HG03457 (cell line): ENCODE data around the gene AIDA.
A peak's percentile ranks its signal among the peaks of the same experiment; 100 is the strongest.

Experiments used
- ATAC-seq: cut with Tn5 transposase; IDR thresholded peaks from one replicate; pipeline ENCODE4 v1.9.1; 2021; ENCODE audit warnings: moderate number of reproducible peaks; ENCODE audit not compliant: unreplicated experiment

AIDA gene

GRCh38 chr1:222653178-222653827, 59.0 kb downstream of the AIDA start:
- ATAC-seq: peak; percentile 64

- no peak for ATAC-seq
Observed at GRCh38 chr1:222652676-222653075, 59.6 kb downstream of the AIDA start.

GRCh38 chr1:222644636-222644980, 67.7 kb downstream of the AIDA start:
- ATAC-seq: peak; percentile 2

GRCh38 chr1:222643938-222644635, 68.2 kb downstream of the AIDA start:
- peak; percentile 94 for ATAC-seq

GRCh38 chr1:222643606-222643937, 68.7 kb downstream of the AIDA start:
- ATAC-seq: no peak

GRCh38 chr1:222642468-222642867, 69.8 kb downstream of the AIDA start:
- no peak for ATAC-seq

- ATAC-seq: no peak
Observed at GRCh38 chr1:222641269-222641948, 70.9 kb downstream of the AIDA start.

- ATAC-seq: peak; percentile 55
Observed at GRCh38 chr1:222634180-222635013, 77.9 kb downstream of the AIDA start.

GRCh38 chr1:222632749-222633148, 79.5 kb downstream of the AIDA start:
- ATAC-seq: no peak

GRCh38 chr1:222631611-222632208, 80.6 kb downstream of the AIDA start:
- ATAC-seq: no peak

- ATAC-seq: no peak
Observed at GRCh38 chr1:222629921-222630535, 82.3 kb downstream of the AIDA start.

GRCh38 chr1:222627232-222627631, 85.1 kb downstream of the AIDA start:
- no peak for ATAC-seq

- ATAC-seq: no peak
Observed at GRCh38 chr1:222624214-222624613, 88.1 kb downstream of the AIDA start.

- ATAC-seq: no peak
Observed at GRCh38 chr1:222623458-222623857, 88.8 kb downstream of the AIDA start.

- ATAC-seq: no peak
Observed at GRCh38 chr1:222622765-222623164, 89.5 kb downstream of the AIDA start.

- peak; percentile 31 for ATAC-seq
Observed at GRCh38 chr1:222620566-222620965, 91.7 kb downstream of the AIDA start.

- ATAC-seq: no peak
Observed at GRCh38 chr1:222618880-222619596, 93.3 kb downstream of the AIDA start.
